Kidney epithelial cell (primary cell): Measurements from ENCODE around the gene WBP2. TPM values are rescaled to one million over a fixed set of nuclear protein-coding genes. Genes with fewer than 3 reads are reported as not detected.

ENCODE experiments used
- DNase-seq: peaks from one replicate; pipeline ENCODE4 v3.0.0-alpha.2; 2010; ENCODE audit warnings: low read depth
- H3K27me3 ChIP-seq: 2 replicates; pipeline ENCODE4 v1.6.0; 2011; ENCODE audit warnings: low read length; ENCODE audit not compliant: control insufficient read depth, insufficient read depth
- H3K36me3 ChIP-seq: 2 replicates; pipeline ENCODE4 v1.5.1; 2011; ENCODE audit warnings: low read length; ENCODE audit not compliant: control insufficient read depth, insufficient read depth
- H3K4me3 ChIP-seq: 2 replicates; pipeline ENCODE4 v1.5.1; 2011; ENCODE audit warnings: low read depth, mild to moderate bottlenecking, control low read depth, low read length
- CTCF ChIP-seq: IDR thresholded peaks from 2 replicates; pipeline ENCODE4 v1.5.1; 2011; ENCODE audit warnings: mild to moderate bottlenecking, moderate library complexity, low read length, control low read depth, inconsistent platforms; ENCODE audit not compliant: insufficient read depth, poor library complexity, severe bottlenecking
- total RNA-seq: library from RNA; depleted of rRNA; stranded (reverse); fragments of >200 nt; gene quantifications from 2 replicates; pipeline ENCODE4 v1.2.3, GENCODE V29; 2015

Gene WBP2
- total RNA-seq, 1 donor from 2014 or later, result 105 TPM

GRCh38 chr17:75842411-75842810 is 12.7 kb downstream of the WBP2 start:
- TF ChIP-seq CTCF, result no peak
- H3K27me3 ChIP-seq, result no peaks in the 10 kb centered on the region

DNA sequence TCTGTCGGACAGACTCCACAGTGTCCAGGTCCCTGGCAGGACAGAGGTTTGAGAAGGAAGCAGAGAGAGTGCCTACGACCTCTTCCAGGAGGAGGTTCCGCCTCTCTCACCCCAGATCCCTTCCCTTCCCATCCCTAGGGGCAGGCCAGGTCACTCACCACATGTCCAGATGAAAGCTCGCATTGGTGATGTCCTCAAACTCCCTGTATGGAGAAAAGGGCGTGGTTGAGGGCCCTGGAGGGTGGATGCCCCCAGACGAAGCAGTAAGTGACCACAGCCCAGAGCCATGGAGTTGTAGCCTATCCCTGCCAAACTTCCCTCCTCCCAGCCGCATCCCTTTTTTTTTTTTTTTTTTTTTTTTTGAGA is 14.4 kb downstream of the WBP2 start:
- H3K36me3 ChIP-seq, result no peaks in the 10 kb centered on the region
- DNase-seq, result no peak
- H3K27me3 ChIP-seq, result no peaks in the 10 kb centered on the region
- TF ChIP-seq CTCF, result no peak
- H3K4me3 ChIP-seq, result no peak overlapping the region

More at GRCh38 chr17:75842411-75842810, 12.7 kb downstream of the WBP2 start:
- no peak for DNase-seq
- H3K36me3 ChIP-seq, result no peaks in the 10 kb centered on the region
- H3K4me3 ChIP-seq, result no peak overlapping the region

GRCh38 chr17:75839942-75840798 is 15.0 kb downstream of the WBP2 start:
- no peak for TF ChIP-seq CTCF
- Histone ChIP-seq H3K27me3 (no peaks in the 10 kb centered on the region), H3K36me3 (no peaks in the 10 kb centered on the region), H3K4me3 (no peak overlapping the region)
- DNase-seq, result no peak

DNA sequence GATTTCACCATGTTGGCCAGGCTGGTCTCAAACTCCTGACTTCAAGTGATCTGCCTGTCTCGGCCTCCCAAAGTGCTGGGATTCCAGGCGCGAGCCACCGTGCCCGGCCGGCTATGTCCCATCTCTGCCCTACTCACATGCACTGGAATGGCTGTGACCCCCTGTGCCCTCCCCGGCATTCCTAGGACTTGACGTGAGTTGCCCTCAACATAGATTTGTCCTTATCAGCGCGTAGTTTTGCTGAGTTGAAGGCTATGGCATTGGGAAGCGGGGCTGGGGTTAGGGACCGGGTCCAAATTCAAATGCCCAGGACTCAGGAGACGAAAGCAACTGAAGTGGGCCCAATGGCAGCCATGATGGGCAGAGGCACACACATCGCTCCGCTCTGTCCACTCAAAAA is 16.7 kb downstream of the WBP2 start:
- no peaks in the 10 kb centered on the region for H3K27me3 ChIP-seq
- H3K4me3 ChIP-seq, result no peak overlapping the region
- H3K36me3 ChIP-seq, result no peaks in the 10 kb centered on the region
- no peak for DNase-seq
- TF ChIP-seq CTCF, result no peak

- Histone ChIP-seq H3K4me3 (no peak overlapping the region), H3K36me3 (no peaks in the 10 kb centered on the region), H3K27me3 (no peaks in the 10 kb centered on the region)
- no peak for DNase-seq
- TF ChIP-seq CTCF, result no peak
These were observed 17.2 kb downstream of the WBP2 start for GRCh38 chr17:75837899-75838298.

- no peak for TF ChIP-seq CTCF
- Histone ChIP-seq H3K36me3 (no peaks in the 10 kb centered on the region), H3K27me3 (no peaks in the 10 kb centered on the region), H3K4me3 (no peak overlapping the region)
- no peak for DNase-seq
These were observed 18.5 kb downstream of the WBP2 start for GRCh38 chr17:75836605-75837004.
